Coronary artery (tissue), 2 donors: ENCODE measurements around the gene KRT35.

Experiments used
- DNase-seq: peaks from one replicate; pipeline ENCODE4 v3.0.0-alpha.2; 2017; ENCODE audit warnings: low spot score
- H3K27ac ChIP-seq, 2 donors: fragments of 200-600 bp; sonication (generic); one replicate each; pipeline ENCODE4 v1.5.1; 2016 to 2019
- H3K4me3 ChIP-seq: fragments of 200-600 bp; sonication (generic); 2 replicates; pipeline ENCODE4 v1.5.1; 2016; ENCODE audit warnings: mild to moderate bottlenecking, moderate library complexity
- TF ChIP-seq, protein P1 (sequence below): fragments of 200-600 bp; sonication (generic); IDR thresholded peaks from one replicate; pipeline ENCODE4 v1.5.1; 2019; ENCODE audit warnings: antibody characterized with exemption

KRT35 gene

DNA sequence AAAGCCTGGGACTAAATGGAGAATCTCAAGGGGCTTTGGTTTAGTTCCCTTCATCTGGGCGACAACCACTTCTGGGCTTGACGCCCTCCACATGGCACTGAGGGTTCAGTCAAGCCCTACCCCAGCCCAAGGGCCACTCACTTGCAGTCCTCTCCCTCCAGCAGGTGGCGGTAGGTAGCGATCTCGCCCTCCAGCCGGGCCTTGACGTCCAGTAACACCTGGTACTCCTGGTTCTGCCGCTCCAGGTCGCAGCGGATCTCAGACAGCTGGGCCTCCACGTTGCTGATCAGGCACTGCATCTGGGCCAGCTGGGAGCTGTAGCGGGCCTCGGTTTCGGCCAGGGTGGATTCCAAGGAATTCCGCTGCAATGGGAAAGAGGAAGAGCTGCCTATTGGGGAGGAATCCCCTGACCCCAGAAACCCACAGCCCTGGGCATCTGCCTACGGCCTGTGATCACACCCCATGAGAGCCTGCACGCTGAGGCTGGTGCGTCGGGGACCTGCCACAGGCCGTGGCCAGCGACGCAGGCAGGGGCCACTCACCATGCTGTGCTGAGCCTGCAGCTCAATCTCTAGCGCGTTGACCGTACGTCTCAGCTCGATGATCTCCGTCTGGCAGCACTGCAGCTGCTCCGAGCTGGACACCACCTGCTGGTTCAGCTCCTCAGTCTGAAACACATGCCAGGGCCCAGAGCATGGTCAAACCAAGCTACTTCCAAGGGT, 6.0 kb upstream of the KRT35 start:
- TF ChIP-seq, protein P1, sequence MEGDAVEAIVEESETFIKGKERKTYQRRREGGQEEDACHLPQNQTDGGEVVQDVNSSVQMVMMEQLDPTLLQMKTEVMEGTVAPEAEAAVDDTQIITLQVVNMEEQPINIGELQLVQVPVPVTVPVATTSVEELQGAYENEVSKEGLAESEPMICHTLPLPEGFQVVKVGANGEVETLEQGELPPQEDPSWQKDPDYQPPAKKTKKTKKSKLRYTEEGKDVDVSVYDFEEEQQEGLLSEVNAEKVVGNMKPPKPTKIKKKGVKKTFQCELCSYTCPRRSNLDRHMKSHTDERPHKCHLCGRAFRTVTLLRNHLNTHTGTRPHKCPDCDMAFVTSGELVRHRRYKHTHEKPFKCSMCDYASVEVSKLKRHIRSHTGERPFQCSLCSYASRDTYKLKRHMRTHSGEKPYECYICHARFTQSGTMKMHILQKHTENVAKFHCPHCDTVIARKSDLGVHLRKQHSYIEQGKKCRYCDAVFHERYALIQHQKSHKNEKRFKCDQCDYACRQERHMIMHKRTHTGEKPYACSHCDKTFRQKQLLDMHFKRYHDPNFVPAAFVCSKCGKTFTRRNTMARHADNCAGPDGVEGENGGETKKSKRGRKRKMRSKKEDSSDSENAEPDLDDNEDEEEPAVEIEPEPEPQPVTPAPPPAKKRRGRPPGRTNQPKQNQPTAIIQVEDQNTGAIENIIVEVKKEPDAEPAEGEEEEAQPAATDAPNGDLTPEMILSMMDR, result no peak
- Histone ChIP-seq H3K27ac (no peak overlapping the region), H3K4me3 (no peak overlapping the region)
- DNase-seq, result no peak

DNA sequence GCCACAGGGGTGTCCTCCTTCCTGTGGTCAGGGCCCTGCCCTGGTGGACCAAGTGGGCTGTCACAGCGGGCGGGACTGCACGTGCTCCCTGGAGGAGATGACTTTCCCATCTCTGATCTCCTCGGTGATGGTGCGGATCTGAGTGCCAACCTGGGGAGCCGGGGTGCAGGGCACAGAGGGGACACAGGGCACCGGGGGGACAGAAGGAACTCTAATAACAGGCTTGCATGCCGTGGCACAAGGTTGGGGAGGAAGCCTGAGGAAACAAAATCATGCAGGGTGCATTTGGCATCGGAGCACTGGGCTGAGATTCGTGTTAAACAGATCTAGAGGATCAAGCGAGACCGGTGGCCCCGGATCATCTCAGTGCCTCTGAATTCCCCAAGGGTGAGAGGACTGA, 5.4 kb upstream of the KRT35 start:
- TF ChIP-seq, protein P1, result no peak
- no peak for DNase-seq
- H3K4me3 ChIP-seq, result no peak overlapping the region
- H3K27ac ChIP-seq, result no peak overlapping the region

DNA sequence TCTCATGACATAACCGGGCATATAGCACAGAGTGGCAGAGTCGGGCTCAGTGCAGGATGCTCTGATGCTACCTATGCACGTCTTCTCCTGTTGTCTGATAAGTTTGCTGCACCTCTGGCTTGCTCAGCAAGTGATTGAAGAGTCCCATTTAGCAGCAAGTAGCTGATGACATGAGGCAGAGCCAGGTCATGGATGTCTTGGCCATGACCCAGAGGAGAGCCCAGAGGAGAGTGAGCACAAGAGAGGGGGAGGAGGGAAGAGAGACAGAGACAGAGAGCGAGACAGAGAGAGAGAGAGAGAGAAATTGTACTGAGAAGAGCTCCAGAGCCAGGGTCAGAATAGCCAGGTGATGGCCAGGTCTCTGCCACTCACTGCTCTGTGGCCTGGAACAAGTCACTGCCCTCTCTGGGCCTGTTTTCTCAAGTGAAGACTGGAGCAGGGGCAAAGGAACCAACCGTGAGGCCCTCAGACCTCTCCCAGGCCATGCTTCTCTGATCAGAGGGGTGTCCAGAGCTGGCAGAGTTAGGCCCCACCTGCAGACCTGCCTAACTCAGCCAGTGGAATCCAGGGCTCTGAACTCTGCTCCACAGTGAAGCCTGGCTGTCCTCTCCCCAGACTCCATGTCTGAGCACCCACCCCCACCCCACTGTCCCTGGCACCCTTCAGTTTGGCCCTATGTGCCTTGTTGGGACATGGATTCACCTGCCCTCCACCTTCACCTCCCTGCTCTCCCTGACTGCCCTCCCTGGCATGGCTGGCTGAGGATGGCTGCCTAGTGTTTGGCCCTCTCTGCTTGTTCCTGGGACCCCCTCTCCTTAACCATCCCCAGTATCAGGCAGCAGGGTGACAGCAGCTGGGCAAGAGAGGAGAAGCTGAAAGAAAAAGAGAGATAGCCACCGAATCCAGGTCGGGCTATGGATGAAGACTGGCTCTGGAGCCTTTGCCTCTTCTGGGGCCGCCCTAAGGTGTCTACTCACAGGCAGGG, 4.3 kb upstream of the KRT35 start:
- TF ChIP-seq, protein P1, result no peak
- DNase-seq, result no peak
- Histone ChIP-seq H3K4me3 (no peak overlapping the region), H3K27ac (no peak overlapping the region)

DNA sequence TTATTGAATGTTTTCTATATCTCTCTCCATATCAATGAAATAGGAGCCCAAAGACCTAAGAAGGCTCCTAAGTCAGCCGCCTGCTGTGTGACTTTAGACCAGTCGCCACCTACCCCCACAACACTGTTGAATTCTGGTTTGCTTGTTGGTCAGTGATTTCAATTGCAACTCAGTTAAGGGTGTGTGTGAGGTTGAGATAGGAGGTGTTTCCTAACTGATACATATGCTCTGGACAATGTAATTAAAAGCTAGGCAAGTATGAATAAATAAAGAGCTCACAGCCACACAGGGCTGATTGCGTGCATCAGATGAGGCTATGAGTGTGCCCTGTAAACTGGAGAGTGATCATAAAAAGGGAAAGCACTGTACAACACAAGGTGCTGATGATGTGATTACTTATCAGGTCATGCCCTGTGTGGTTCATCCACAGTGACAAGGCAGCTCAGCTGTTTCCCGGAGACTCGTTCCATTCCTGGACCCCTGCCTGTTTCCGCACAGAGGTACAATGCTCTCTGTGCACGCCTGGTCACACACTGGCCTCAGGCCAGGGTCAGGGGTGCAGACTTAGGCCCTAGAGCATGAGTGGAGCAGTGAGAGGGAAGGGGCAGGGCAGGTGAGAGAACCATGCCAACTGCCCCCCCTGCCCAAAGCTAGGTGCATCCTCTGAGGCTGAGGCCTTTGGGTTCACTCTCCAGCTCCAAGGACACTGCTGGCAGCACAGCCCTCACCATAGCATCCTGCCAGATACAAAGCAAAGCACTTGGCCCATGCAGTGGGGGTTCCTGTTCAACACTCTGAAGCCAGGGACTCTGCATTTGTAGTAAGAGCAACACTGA, 3.3 kb upstream of the KRT35 start:
- Histone ChIP-seq H3K4me3 (no peak overlapping the region), H3K27ac (no peak overlapping the region)
- no peak for DNase-seq
- TF ChIP-seq, protein P1, result no peak

DNA sequence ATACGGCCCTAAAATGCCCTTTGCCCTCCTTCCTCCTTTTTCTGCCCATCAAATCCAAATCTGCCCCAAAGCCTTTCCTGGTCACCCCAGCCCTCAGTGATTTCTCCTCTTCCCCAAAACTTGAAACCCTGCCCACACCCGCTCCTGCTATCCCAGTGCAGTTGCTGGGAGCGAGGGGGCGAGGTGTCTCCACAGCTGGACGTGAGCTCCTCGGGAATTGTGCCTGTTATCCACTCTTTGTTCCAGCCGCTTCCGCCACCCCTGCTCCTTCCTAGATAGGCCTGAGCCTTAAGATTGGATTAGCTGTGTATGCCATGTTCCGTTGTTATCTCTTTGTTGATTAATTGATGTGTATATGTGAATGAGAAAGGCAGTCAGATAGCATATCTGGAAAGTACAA, 2.6 kb upstream of the KRT35 start:
- TF ChIP-seq, protein P1, result no peak
- DNase-seq, result no peak

DNA sequence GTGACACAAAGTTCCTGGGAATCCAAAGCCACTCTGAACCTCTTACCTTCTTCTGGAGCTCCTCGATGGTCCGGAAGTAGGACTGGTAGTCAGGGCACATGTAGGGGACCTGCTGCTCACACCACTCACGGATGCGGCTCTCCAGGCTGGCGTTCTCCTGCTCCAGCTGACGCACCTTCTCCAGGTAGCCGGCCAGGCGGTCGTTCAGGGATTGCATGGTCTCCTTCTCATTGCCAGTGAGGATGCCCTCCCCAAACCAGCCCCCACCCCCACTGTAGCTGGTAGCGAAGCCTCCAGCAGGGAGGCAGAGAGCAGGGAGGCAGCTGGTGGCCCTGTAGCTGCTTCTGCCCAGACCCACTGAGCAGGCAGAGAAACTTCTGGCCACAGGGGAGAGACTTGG, 370 bp downstream of the KRT35 start:
- TF ChIP-seq, protein P1, result no peak
- Histone ChIP-seq H3K4me3 (no peak overlapping the region), H3K27ac (no peak overlapping the region)
- DNase-seq, result no peak

More for the DNA sequence above, 2.6 kb upstream of the KRT35 start:
- H3K27ac ChIP-seq, result no peak overlapping the region
- no peak overlapping the region for H3K4me3 ChIP-seq
